GM19099 (cell line): Measurements from ENCODE around the gene INTS2.

Source experiments
- POLR2A ChIP-seq: IDR thresholded peaks from 3 replicates; pipeline ENCODE4 v1.6.1; 2011; ENCODE audit warnings: low read depth; ENCODE audit not compliant: insufficient read length; ENCODE audit errors: extremely low read depth

INTS2 gene

GRCh38 chr17:61927208-61928100 lies at the start of gene INTS2:
INTS2 (minus strand) TSS chr17:61927982; CDS start chr17:61926644, 1,338 bp downstream.
- TF ChIP-seq POLR2A, result peak; percentile 94

- TF ChIP-seq POLR2A, result no peak
Observed at GRCh38 chr17:61974115-61974514, 46.3 kb upstream of the INTS2 start.

- no peak for TF ChIP-seq POLR2A
Observed at GRCh38 chr17:61972311-61972710, 44.5 kb upstream of the INTS2 start.

GRCh38 chr17:61970030-61970429 lies 42.2 kb upstream of the INTS2 start:
- no peak for TF ChIP-seq POLR2A

GRCh38 chr17:61968757-61969156 lies 41.0 kb upstream of the INTS2 start:
- no peak for TF ChIP-seq POLR2A

- TF ChIP-seq POLR2A, result no peak
Observed at GRCh38 chr17:61967729-61968128, 39.9 kb upstream of the INTS2 start.

GRCh38 chr17:61966191-61966590 lies 38.4 kb upstream of the INTS2 start:
- no peak for TF ChIP-seq POLR2A

GRCh38 chr17:61955619-61956018 lies 27.8 kb upstream of the INTS2 start:
- no peak for TF ChIP-seq POLR2A

GRCh38 chr17:61947367-61948078 lies 19.7 kb upstream of the INTS2 start:
- TF ChIP-seq POLR2A, result no peak

- no peak for TF ChIP-seq POLR2A
Observed at GRCh38 chr17:61946359-61946758, 18.6 kb upstream of the INTS2 start.

- TF ChIP-seq POLR2A, result no peak
Observed at GRCh38 chr17:61943117-61943516, 15.3 kb upstream of the INTS2 start.

GRCh38 chr17:61942085-61942484 lies 14.3 kb upstream of the INTS2 start:
- no peak for TF ChIP-seq POLR2A

GRCh38 chr17:61928101-61928436 lies 287 bp upstream of the INTS2 start:
- TF ChIP-seq POLR2A, result no peak

GRCh38 chr17:61926826-61927207 lies 965 bp downstream of the INTS2 start:
- no peak for TF ChIP-seq POLR2A

- TF ChIP-seq POLR2A, result no peak
Observed at GRCh38 chr17:61908292-61909037, 19.3 kb downstream of the INTS2 start.
